Lung (tissue), 12 donors: ENCODE results near the gene RPS6KA2. TPM values are rescaled to one million over a fixed set of nuclear protein-coding genes. Genes with fewer than 3 reads are reported as not detected.

Experiments used
- ATAC-seq: fragments of 200-7000 bp; cut with Tn5 transposase; one replicate; pipeline ENCODE4 v1.9.1; 2020; ENCODE audit warnings: moderate number of reproducible peaks; ENCODE audit not compliant: insufficient read depth, low FRiP score
- DNase-seq, 3 donors: peaks; one replicate each; pipeline ENCODE4 v3.0.0-alpha.2; 2013 to 2017
- H3K27ac ChIP-seq, 2 donors: one replicate each; pipeline ENCODE4 v1.5.1; 2013; ENCODE audit warnings: mild to moderate bottlenecking in 2 of 2, moderate library complexity in 2 of 2, control low read depth in 1 of 2, inconsistent platforms in 1 of 2, low read depth in 1 of 2, low read length in 1 of 2
- H3K27me3 ChIP-seq, 3 donors: one replicate each; pipeline ENCODE4 v1.5.1; 2013; ENCODE audit warnings: low read length in 2 of 3; ENCODE audit not compliant: control insufficient read depth in 3 of 3, insufficient read depth in 3 of 3
- H3K36me3 ChIP-seq, 4 donors: one replicate each; pipeline ENCODE4 v1.5.1; 2013; ENCODE audit warnings: low read length in 4 of 4, mild to moderate bottlenecking in 1 of 4, moderate library complexity in 1 of 4; ENCODE audit not compliant: control insufficient read depth in 4 of 4, insufficient read depth in 4 of 4
- H3K4me1 ChIP-seq, 5 donors: one replicate each; pipeline ENCODE4 v1.5.1; 2013; ENCODE audit warnings: low read length in 5 of 5, mild to moderate bottlenecking in 2 of 5, moderate library complexity in 1 of 5; ENCODE audit not compliant: control insufficient read depth in 5 of 5, insufficient read depth in 5 of 5
- H3K4me3 ChIP-seq: one replicate; pipeline ENCODE4 v1.5.1; 2013; ENCODE audit warnings: mild to moderate bottlenecking, control low read depth, moderate library complexity
- H3K9ac ChIP-seq, 2 donors: one replicate each; pipeline ENCODE4 v1.5.1; 2013; ENCODE audit warnings: low read length in 2 of 2, control low read depth in 1 of 2; ENCODE audit not compliant: insufficient read depth in 1 of 2
- H3K9me3 ChIP-seq, 4 donors: one replicate each; pipeline ENCODE4 v1.5.1; 2013; ENCODE audit warnings: low read length in 3 of 4, mild to moderate bottlenecking in 1 of 4, moderate library complexity in 1 of 4; ENCODE audit not compliant: control insufficient read depth in 4 of 4, insufficient read depth in 3 of 4
- CTCF ChIP-seq: IDR thresholded peaks from 2 replicates; pipeline ENCODE4 v1.5.1; 2012; ENCODE audit warnings: mild to moderate bottlenecking; ENCODE audit errors: control extremely low read depth, extremely low read depth
- WGBS, 2 donors: extraction: QIAGEN DNeasy Blood & Tissue Kit; methylation state at CpG; one replicate each; pipeline ENCODE4 v1.1.7; 2013; 5-methylcytosine and 5-hydroxymethylcytosine counted together
- polyA plus RNA-seq, 2 donors: library from polyadenylated mRNA; stranded (reverse); fragments of 200-250 nt; gene quantifications; one replicate each; pipeline ENCODE4 v1.2.1, GENCODE V29; 2013
- total RNA-seq, 2 donors: library from RNA; depleted of rRNA in 1 of 2; stranded (reverse); fragments of >200 nt in 1 of 2; gene quantifications; one replicate each; pipeline ENCODE4 v1.2.1, GENCODE V29; 2014 to 2021
- donor health status: control.
- donor health status: control.
- donor health status: Bipolar disorder and iron deficiency.
- donor health status: healthy.
- donor health status: DM: yes; HTN: yes; CAD: no.

The RPS6KA2 gene
- total and polyA plus RNA-seq, 4 donors: 61.9 to 185 (median 105) TPM

- peak; percentile 73 for TF ChIP-seq CTCF
- Histone ChIP-seq H3K9me3 (no peaks in the 10 kb centered on the region), H3K4me1 (peaks cover 0 to 7% (median 0%) of the 10 kb centered on the region in 5 donors), H3K36me3 (no peaks in the 10 kb centered on the region), H3K4me3 (peak overlapping the region; percentile 88), H3K27ac (peak overlapping the region; percentile 93 to 97), H3K27me3 (no peaks in the 10 kb centered on the region), H3K9ac (peak overlapping the region; percentile 41 to 59)
- 0% methylated on average over 41 to 49 of the region's 49 CpGs for WGBS, 2 donors
- ATAC-seq: peak; percentile 71
- DNase-seq: peak; percentile 58 to 69 (median 66)
Observed at GRCh38 chr6:166381733-166382499, 245.1 kb downstream of the RPS6KA2 start.

DNA sequence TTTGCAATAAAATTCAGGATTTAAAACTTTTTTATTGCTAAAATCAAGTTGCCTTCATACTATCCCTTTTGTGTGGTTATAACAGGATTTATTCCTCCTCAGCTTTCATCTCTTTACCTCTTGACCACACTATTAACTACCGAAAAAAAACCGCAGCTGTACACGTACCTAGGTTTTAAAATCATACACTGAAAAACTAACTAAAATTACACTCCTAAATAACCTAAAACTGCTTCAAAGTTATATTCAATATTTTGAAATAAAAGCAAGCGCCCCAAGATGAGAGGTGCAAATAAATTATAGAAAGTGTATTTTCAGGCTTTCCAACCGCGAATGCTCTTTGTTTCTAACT is 245.7 kb downstream of the RPS6KA2 start:
- Histone ChIP-seq H3K27ac (peak overlapping the region in 1 of 2 donors; percentile 97), H3K27me3 (no peaks in the 10 kb centered on the region), H3K4me3 (no peak overlapping the region), H3K4me1 (peaks cover 0 to 7% (median 0%) of the 10 kb centered on the region in 5 donors), H3K36me3 (no peaks in the 10 kb centered on the region), H3K9me3 (no peaks in the 10 kb centered on the region), H3K9ac (peak overlapping the region in 1 of 2 donors; percentile 59)
- 25 to 26% methylated on average over 6 of the region's 6 CpGs for WGBS, 2 donors
- no peak for TF ChIP-seq CTCF
- ATAC-seq (no peak), DNase-seq (no peak)

DNA sequence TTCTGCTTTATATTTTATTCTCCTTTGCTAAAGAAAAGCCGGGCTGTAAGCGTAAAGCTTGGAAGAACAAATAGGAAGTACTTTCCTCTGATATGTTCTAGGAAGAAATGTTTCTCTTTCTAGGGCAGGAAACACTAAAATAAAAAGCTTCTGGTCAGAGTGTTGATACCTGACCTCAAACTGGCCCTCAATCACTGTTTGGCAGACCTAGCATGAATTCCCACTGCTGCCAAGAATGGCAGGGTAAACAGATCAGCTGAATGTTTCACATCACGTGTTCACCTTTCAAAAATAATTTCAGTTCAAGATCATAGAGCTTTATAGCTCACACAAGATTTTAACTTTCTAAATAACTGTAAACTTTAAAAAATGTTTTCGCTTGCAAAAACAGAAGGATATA is 247.3 kb downstream of the RPS6KA2 start:
- H3K9me3 ChIP-seq: no peaks in the 10 kb centered on the region
- no peaks in the 10 kb centered on the region for H3K36me3 ChIP-seq
- peaks cover 0 to 8% (median 0%) of the 10 kb centered on the region in 5 donors for H3K4me1 ChIP-seq
- no peak overlapping the region for H3K4me3 ChIP-seq
- no peaks in the 10 kb centered on the region for H3K27me3 ChIP-seq
- no peak overlapping the region for H3K27ac ChIP-seq
- WGBS, 2 donors: 62 to 76% methylated on average over 4 of the region's 4 CpGs
- H3K9ac ChIP-seq: no peak overlapping the region
- ATAC-seq: no peak
- DNase-seq: peak in 2 of 3 donors; percentile 28 to 29
- TF ChIP-seq CTCF: no peak
